Measurements from ENCODE around the gene VWA8.
A peak's percentile ranks its signal among the peaks of the same experiment; 100 is the strongest.
"Not testable (repeated sequence)": the region's sequence is repeated elsewhere in the genome, so short reads cannot be mapped to it uniquely, and the experiment has no call there.

VWA8 gene

DNA sequence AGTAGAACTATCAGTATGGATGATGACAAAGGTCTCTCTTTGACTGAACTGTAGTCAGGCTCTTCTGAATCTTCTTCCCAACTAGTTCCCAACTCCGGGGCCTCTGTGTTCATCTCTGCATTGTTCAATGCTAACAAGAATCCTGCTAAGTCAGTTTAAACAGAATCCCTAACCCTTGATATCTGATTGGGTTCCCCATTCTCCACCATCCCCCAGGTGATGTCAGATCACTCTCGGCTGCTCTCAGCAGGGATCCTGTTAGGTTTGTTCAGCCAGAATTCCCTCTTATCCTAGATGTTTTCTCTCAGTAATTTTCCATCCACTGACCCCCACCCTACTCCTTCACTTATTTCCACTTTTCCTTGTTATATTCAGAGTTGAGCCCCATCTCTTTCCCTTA lies 280.0 kb downstream of the VWA8 start:
- no peak for DNase-seq

DNA sequence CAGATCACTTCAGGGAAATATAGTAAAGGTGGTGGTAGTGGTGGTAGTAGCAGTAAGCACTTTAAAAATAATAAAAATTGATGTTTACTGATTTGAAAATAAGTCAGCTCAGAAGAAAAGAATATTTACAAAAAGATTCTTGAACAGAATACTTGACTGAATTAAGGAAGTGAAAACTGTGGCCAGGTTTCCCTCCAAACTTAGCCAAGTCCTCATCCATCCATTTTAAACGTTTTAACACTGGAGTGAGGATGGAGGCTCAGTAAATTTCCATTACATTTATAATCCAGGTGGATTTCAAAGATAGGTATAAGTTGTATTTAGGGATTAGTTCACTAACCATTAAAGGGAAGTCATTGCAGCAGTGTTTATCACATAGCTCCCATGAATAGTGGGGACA lies 282.1 kb downstream of the VWA8 start:
- DNase-seq, result no peak

DNA sequence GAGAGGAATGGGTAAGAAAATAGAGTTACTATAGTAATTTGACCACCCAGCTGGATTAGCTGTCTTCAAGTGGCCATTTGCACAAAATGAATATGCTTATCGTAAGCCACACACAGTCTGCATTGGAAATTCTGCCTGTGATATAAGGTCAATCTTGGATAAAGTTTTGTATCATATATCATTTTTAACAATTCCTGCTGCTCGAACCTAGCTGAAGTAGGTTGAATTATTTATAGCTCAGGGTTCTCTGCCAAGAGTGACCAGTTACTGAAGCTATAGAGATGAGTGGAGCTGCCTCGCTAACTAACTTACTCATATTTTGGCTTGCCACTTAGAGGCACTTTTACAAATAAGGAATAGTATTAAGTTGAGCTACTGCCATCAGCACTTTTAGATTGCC lies 282.7 kb downstream of the VWA8 start:
- DNase-seq, result no peak

DNA sequence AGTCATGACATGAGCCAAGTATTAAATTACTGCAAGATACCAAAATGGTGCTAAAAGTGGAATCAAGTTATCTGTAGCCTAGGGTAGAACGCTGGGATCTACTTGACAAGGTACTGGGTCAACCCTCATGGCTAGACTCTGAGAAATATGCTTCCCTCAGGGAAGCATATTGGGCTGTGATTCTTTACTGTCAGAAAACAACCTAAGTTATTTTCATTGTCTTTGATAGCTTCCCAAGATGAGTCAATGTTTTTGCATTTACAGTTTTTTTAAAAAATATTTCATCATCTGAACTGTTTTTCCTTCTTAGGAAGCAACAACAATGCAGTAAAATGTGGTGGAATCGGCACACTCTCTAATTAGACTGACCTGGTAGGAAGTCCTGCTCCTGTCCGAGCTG lies 285.6 kb downstream of the VWA8 start:
- DNase-seq, result no peak

DNA sequence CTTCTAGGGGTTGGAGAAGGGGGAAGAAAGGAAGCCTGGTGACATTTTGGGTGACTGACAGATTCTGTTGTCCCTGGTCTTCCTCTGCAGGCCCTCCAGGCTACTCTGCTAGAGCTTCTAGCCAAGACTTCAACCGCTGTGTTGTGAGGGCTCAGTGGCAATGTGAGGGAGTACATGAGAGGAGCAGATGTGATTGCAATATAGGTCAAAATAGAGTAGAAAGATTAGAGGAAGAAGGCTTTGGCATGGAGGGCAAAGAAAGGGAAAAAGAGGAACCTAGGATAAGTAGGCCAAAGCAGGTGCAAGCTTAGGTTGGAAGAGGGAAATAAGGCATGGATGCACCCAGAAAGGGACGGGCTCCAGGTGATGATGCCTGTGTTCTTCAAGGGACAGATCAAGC lies 286.7 kb downstream of the VWA8 start:
- DNase-seq, result no peak

DNA sequence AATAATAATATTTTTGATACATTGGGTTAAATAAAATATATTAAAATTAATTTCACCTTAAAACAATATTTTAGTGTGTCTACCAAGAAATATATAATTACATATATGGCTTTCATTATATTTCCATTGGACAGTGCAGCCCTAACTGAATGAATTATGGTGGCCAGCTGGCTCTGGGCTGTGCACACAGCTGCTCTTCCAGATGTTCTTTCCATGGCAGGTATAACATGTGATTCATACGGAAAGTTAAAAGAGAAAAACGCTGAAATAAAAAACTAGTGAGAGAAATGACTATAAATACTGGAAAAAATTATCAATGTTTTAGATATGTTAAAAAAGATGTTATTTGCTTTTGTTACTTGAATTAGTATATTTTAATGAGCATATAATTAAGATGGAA lies 287.3 kb downstream of the VWA8 start:
- DNase-seq, result no peak

DNA sequence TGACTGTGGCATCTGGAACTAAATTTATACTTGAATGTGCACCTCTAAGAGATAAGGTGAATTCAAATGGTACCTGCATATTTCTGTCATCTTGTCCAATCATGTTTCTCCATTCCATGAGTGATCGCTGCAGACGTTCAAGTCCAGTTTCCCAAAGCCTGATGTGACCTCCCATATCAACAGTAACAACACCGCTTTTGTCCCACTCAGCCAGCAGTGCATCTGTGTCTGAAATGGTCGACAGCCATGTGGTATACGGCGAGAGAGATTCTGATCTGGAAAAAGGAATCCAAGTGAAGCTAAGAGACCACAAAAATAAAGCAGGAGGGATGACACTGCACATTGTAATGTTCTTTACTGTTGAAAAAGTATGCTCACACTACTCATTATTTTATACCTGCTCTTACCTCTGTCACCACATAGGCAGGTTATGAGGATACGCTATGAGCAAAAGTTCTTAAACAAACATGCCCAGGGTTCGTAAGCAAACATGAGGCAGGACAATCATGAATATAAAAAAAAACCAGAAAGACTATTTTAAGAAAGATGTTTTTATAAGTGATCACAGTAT lies 290.0 kb downstream of the VWA8 start:
- no peak for DNase-seq

DNA sequence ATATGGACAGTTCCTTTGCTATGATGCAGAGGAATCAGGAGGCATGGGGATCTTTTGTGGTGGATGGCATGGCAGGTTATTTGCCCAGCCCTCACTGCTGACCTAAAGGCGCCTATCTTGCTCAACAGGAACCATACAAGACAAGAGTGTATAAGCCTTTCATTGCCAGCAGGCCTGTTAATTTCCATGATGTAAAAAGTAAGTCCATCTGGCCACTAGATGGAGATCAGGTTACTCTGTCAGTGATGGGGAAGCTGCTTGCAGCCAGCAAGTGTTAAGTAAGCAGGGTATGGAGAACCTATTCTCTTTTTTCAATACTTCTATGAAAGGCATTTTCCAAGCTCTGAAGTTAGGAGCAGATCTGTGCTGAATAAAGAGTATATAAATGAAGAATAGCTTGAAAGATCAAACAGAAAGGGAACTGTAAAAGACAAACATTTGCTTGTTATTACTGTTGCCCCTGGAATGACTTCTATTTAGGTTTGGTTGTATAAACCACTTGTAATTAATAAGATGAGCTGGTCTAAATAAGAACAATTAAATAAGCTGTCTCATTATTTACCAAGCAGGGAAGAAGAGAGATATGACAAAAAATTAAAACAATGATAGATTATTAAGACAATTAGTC lies 292.7 kb downstream of the VWA8 start:
- DNase-seq, result peak; percentile 78

DNA sequence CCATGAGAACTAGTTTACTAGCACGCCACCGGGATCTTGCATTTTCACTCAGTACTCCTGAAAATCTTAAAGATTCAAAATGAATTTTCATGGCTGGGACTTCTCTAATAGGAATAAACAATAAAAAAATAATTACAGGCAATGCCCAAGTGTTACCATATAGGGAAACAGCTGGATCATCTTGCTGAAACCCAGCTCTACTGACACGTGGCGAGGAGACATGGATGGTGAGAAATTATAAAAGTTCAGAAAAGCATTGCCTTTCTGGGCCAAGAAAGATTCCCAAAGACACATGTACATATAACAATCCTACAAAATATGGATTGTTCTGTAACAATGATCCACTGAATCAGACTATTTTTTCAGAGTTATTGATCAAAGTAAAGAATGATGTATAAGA lies 294.3 kb downstream of the VWA8 start:
- DNase-seq, result no peak

DNA sequence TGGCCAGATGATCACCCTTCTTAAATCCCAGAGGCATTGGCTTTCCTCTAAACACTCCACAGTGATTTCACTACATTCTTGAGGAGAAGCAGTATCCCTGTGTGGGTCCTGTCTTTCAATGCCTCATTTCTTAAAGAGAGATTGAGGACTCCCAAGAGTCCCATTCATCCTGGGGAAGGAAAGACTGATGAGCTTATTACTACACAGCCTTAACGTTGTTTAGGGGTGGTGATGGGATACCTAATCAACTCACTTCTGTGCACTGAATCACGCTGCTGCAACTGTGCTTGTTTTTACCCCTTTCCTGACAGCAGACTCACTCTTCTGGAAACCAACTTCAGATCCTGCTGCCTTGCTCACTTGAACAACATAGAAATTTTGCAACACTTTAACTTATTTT lies 300.5 kb downstream of the VWA8 start:
- no peak for DNase-seq

DNA sequence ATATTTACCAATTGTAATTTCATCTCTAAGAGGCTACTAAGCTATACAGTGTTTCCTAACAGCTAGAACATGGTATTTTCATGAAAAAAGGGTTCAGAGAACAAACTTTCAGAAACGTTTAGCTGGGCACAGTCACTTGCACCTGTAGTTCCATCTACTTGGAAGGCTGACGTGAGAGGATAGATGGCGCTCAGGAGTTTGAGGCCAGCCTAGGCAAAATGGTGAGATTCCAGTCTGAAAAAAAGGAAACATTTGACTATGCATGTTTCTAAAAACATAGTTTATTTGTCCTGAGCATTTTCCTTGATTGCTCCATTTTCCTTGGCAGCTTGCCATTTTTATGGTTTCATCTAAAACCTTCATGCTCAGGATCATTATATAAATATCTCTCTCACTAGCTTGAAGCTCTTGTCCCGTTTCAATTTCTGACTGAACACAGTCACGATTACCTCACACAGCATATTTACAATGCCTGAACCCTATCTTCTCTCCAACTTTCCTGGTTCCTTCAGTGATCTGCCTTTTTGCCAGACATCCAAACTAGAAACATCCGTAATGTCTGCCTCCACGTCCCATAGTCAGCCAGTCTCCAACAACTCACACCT lies 302.8 kb downstream of the VWA8 start:
- no peak for DNase-seq

DNA sequence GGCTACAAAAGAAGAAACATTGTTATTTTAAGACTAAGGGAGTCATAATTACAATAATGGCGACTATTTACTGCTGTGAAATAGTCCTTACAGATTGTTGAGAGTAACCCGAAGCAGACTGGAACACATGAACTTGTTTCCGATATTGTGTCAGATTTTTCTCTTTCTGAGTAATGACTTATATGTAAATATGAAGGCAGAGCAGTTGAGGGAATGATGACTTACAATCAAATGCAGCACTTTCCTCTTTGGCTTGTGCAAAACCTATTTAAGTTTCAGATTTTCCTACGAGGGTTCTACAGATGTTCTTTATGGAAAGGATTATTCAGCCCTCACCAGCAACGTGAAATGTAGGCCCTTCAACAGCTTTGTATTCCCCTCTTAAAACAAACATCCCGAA lies 304.9 kb downstream of the VWA8 start:
- DNase-seq, result no peak

DNA sequence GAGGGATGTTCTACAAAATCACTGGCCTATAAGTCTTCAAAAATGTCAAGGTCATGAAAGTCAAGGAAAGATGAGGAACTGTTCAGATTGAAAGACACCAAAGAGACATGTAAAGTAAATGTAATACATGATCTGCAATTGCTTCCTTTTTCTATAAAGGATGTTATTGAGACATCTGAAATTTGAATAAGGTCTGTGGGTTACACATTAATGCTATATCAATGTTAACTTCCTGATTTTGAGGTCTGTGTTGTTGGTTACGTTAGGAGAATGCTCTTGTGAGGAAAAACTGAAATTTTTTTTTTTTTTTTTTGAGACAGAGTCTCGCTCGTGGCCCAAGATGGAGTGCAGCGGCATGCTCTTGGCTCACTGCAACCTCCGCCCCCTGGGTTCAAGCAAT lies 306.1 kb downstream of the VWA8 start:
- DNase-seq, result no peak

DNA sequence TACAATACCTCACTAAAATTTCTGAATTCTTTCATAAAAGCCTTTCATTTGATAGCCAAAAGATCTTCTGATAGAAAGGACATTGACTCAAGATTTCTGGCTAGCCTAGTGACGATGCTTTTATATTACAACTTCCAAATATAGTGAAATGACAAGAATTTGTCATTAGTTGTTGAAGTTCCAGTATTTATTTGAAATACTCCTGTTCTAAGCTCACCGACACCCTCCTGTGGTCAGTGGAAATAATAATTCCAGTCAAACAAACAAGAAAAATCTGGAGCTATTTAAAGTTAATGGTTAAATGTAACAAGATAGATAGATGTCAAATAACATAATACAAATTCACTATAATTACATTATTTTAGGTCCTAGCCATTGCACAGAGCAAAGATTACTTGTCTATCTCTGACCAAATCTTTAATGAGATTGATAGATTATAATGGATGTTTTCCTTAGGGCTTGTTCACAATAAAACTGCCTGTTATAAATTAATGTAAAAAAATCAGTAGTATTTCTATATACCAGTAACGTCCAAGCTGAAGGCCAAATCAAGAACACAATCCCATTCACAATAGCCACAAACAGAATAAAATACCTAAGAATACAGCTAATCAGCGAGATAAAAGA lies 308.1 kb downstream of the VWA8 start:
- no peak for DNase-seq

DNA sequence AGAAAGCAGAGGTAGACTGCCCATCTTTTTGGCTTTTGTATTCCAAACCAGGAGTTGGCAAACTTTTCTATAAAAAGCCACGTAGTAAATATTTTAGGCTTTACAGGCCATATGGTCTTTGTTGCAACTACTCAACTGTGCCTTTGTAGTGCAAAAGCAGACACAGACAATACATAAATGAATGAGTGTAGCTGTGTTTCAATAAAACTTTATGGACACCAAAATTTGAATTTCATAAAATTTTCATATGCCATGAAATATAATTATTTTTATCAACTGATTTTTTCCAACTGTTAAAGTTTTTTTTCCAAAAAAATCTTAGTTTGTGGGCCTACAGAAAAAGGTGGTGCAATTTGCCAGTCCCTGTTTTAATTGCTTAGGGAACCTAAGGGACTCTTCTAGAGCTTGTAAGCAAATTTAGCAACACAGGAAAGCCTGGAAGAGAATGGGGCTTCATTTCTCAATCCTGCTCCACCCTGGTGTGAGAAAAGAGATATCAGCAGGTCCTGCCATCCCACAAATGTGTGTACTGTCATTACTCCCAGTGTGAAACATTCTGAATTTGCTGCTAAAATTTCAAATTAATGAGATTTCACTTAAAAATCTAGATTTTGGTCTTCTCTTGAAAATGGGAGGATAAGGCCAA lies 309.4 kb downstream of the VWA8 start:
- DNase-seq, result no peak

DNA sequence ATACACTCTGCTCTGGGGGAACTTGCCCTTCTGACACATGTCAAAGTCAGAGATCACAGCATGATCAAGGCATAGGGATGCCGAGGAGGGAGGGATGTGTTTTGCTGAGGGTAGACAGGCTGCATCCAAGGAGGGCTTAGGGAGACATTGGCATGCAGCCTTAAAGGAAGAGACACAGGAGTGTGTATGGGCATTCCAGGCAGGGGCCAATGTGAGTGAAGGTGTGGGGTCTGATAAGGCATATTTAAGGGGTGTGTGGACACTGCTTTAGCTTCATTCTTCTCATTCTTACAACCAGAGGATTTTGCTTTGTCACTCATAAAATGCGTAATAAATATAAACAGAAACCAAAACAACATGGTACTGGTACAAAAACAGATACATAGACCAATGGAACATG lies 310.2 kb downstream of the VWA8 start:
- no peak for DNase-seq

DNA sequence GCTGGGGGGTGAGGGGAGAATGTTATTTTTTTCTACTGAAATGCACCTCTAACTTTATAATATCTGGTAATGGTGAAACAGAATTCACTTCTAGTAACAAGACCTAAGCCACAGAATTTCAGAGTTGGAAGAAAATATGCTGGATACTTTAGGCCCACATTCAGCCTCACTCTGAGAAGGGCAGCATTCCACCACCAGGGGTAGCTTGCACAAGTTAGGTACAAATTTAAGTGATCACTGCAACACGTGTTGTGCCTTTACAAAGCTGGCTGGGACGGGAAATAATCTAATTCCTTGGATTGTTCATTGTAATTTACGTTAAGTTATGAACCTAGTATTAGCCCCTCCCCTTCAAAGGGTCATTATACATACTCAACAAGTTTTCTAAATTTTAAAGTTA lies 311.2 kb downstream of the VWA8 start:
- DNase-seq, result no peak

DNA sequence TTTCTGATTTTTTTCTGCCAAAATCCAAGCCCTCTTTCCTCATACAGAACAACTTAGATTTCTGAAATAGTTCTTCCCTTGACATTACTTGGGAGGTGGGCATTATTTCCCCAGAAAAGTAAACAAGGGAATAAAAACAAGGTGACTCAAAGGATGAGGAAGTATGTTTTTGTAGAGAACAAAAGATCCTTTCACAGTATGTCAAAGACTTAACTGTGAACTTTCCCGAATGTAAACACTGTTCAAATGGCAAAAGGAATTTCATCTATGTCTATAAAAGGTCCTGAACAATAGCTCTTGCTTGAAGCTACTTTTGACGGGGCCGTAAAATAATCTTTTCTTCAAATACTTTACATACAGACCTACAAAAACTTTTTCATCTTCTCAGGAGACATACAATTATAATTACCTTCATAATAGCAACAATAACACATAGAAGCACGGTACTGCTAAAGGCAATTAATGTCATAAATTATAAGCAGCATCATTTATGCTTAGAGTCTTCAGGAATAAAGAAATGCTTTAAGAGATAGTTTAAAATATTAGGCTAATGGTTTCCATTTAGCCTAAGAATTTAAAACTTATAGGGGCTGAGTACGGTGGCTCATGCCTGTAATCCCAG lies 312.5 kb downstream of the VWA8 start:
- no peak for DNase-seq

DNA sequence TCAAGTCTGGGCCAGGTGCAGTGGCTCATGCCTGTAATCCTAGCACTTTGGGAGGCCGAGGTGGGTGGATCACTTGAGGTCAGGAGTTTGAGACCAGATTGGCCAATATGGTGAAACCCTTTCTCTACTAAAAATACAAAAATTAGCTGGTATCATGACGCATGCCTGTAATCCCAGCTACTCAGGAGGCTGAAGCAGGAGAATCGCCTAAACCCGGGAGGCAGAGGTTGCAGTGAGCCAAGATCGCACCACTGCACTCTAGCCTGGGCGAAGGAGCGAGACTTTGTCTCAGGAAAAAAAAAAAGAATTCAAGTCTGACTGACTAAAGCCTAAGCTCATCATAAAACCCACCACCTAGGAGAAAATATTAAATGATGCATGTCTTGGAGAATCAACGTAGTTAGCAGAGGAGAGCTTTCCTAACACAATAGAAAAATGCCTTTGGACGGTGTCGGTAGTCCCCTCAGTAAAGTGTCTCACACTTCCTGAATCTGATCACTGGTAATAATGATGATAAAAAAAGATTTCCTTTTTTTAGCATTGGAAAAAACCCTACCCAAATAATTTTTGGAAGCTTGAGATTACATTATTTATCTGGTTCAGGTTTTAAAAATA lies 313.1 kb downstream of the VWA8 start:
- not testable (repeated sequence) for DNase-seq

DNA sequence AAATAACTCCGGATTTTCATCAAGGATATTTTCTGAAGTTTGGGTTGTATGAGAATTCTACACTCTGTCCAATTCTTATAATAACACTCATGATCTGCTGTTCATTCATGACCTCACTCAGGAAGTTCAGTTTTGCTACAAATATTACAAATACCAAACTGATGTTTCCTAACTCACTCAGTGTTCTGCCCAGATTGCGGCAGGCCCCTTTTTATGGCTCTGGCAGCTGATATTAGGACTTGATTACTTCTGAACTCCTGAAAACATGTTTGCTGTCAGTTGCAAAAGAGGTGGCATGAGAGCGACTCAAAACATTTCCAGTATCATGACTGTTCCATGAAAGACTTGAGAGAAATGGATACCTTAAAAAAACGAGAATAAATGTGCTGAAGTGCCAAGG lies 315.6 kb downstream of the VWA8 start:
- peak; percentile 31 for DNase-seq

DNA sequence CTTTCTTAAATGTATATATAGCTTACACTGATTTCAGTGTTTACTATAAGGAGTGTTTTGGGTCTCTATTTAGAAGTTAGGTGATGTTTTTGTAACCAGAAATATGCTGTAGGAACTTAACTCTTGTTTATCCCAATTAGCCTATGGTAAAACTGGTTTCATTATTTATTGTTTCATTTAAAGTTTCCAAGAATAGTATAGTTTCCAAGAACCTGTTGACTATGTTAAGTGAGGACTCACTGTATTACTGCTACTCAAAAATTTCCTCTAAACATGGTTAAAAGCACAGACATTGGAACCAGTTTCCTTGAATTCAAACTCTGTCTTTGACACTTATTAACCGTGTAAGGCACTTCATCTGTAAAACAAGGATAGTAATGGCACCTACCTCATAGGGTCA lies 316.2 kb downstream of the VWA8 start:
- no peak for DNase-seq

DNA sequence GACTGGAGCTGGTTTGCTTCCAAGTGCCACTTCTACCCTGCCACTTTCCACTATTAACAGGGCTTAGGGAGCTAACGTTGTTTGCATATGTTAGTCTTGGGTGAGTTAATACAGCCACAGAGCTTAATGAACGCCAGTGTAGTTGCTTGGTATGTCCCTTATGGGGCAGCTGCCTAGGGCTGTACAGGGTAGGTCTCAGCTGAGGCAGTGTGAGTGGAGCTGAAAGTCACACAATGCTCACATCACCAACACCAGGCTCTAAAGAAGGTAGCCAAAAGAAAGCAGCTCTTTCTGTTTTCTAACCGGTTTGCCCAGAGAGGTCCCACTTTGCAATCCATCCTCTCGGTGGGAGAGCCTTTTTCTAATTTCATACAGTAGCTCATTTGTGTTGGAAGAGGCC lies 317.4 kb downstream of the VWA8 start:
- no peak for DNase-seq

DNA sequence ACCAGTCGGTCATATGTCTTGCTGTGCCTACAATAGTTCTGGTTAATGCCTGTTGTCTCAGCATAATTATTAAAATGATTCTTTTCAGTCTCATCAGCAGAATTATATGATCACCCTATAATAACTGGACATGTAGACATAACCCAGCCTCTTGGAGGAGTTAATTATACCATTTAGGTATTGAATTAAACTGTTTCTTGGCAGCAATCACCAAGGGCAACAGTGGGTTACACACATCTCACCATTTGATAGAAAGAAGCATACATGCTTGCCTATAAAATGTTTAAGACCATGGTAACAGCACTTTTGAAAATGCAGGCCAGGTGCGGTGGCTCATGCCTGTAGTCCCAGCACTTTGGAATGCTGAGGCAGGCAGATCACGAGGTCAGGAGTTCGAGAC lies 318.9 kb downstream of the VWA8 start:
- no peak for DNase-seq

All from NCI-H226 (cell line).